Vagina (tissue), 2 donors: ENCODE results near the gene MYO3B. TPM values are rescaled to one million over a fixed set of nuclear protein-coding genes. Genes with fewer than 3 reads are reported as not detected.

Experiments used
- DNase-seq, 2 donors: peaks; one replicate each; pipeline ENCODE4 v3.0.0-alpha.2; 2017; ENCODE audit errors: extremely low spot score in 2 of 2
- H3K27ac ChIP-seq: fragments of 200-600 bp; sonication (generic); one replicate; pipeline ENCODE4 v1.5.1; 2019
- H3K27me3 ChIP-seq: fragments of 200-600 bp; sonication (generic); one replicate; pipeline ENCODE4 v1.5.1; 2019
- H3K36me3 ChIP-seq, 2 donors: fragments of 200-600 bp; sonication (generic); one replicate each; pipeline ENCODE4 v1.5.1; 2017 to 2019
- H3K4me1 ChIP-seq: fragments of 200-600 bp; sonication (generic); one replicate; pipeline ENCODE4 v1.5.1; 2019
- H3K4me3 ChIP-seq, 2 donors: fragments of 200-600 bp; sonication (generic); 1 replicate in 1 of 2; 2 replicates in 1 of 2; pipeline ENCODE4 v1.5.1; 2016 to 2019
- H3K9me3 ChIP-seq: fragments of 200-600 bp; sonication (generic); one replicate; pipeline ENCODE4 v1.5.1; 2019
- CTCF ChIP-seq, 3 experiments: fragments of 450-650 bp in 2 of 3; fragments of 200-600 bp in 1 of 3; sonication (generic) in 1 of 3; IDR thresholded peaks; one replicate each; pipeline ENCODE4 v1.5.1; 2017 to 2019; ENCODE audit warnings: antibody characterized with exemption in 3 of 3, mild to moderate bottlenecking in 2 of 3, moderate library complexity in 2 of 3
- POLR2A ChIP-seq, 2 donors: fragments of 450-650 bp; IDR thresholded peaks; one replicate each; pipeline ENCODE4 v1.6.1; 2017; ENCODE audit warnings: antibody characterized with exemption in 2 of 2, mild to moderate bottlenecking in 2 of 2, moderate library complexity in 2 of 2
- POLR2AphosphoS5 ChIP-seq, 2 donors: sonication (generic); formaldehyde crosslinking; IDR thresholded peaks; one replicate each; pipeline ENCODE4 v1.9.0; 2017; ENCODE audit warnings: antibody characterized with exemption in 2 of 2, mild to moderate bottlenecking in 2 of 2, low read depth in 1 of 2; ENCODE audit not compliant: insufficient read depth in 1 of 2
- intact Hi-C: fragments of 100-400 bp; cut with DNase I; formaldehyde crosslinking; loops from one replicate; pipeline ENCODE4 v1.15.1; 2023
- total RNA-seq: library from RNA; depleted of rRNA; stranded (reverse); fragments of >200 nt; gene quantifications from one replicate; pipeline ENCODE4 v1.2.3, GENCODE V29; 2016

Gene MYO3B
- total RNA-seq, 1 donor from 2014 or later: 0.49 TPM

GRCh38 chr2:170504810-170505145 is 326.8 kb downstream of the MYO3B start:
- DNase-seq: no peak
- no peaks in the 10 kb centered on the region for H3K27me3 ChIP-seq
- intact Hi-C loops: no loop called here
- H3K36me3 ChIP-seq: no peaks in the 10 kb centered on the region
- peak overlapping the region; percentile 56 for H3K27ac ChIP-seq
- no peaks in the 10 kb centered on the region for H3K9me3 ChIP-seq
- TF ChIP-seq POLR2A (IDR thresholded peaks at IDR 0.05) (no peak), CTCF (IDR thresholded peaks at IDR 0.05) (no peak), POLR2AphosphoS5 (IDR thresholded peaks at IDR 0.05; ENCODE audit: insufficient read depth in 1 of 2, low read depth in 1 of 2) (no peak)
- no peaks in the 10 kb centered on the region for H3K4me1 ChIP-seq
- H3K4me3 ChIP-seq: no peak overlapping the region

- Histone ChIP-seq H3K4me3 (peak overlapping the region; percentile 0 to 6), H3K36me3 (no peaks in the 10 kb centered on the region), H3K27me3 (no peaks in the 10 kb centered on the region), H3K27ac (peak overlapping the region; percentile 56), H3K4me1 (no peaks in the 10 kb centered on the region), H3K9me3 (no peaks in the 10 kb centered on the region)
- intact Hi-C loops: no loop called here
- no peak for DNase-seq
- no peak for TF ChIP-seq POLR2A (IDR thresholded peaks at IDR 0.05)
- TF ChIP-seq POLR2AphosphoS5 (IDR thresholded peaks at IDR 0.05; ENCODE audit: insufficient read depth in 1 of 2, low read depth in 1 of 2): peak; percentile 28
These were observed 327.8 kb downstream of the MYO3B start for GRCh38 chr2:170505631-170506275.

GRCh38 chr2:170509452-170510193 is 331.7 kb downstream of the MYO3B start:
- no peak overlapping the region for H3K27ac ChIP-seq
- TF ChIP-seq CTCF (IDR thresholded peaks at IDR 0.05) (no peak), POLR2AphosphoS5 (IDR thresholded peaks at IDR 0.05; ENCODE audit: insufficient read depth in 1 of 2, low read depth in 1 of 2) (no peak), POLR2A (IDR thresholded peaks at IDR 0.05) (no peak)
- no peak overlapping the region for H3K4me3 ChIP-seq
- H3K36me3 ChIP-seq: no peaks in the 10 kb centered on the region
- H3K27me3 ChIP-seq: no peaks in the 10 kb centered on the region
- intact Hi-C loops: no loop called here
- no peaks in the 10 kb centered on the region for H3K4me1 ChIP-seq
- H3K9me3 ChIP-seq: no peaks in the 10 kb centered on the region
- no peak for DNase-seq

GRCh38 chr2:170512266-170512665 is 334.3 kb downstream of the MYO3B start:
- no peaks in the 10 kb centered on the region for H3K4me1 ChIP-seq
- intact Hi-C loops: no loop called here
- DNase-seq: no peak
- H3K9me3 ChIP-seq: no peaks in the 10 kb centered on the region
- no peak overlapping the region for H3K27ac ChIP-seq
- H3K36me3 ChIP-seq: no peaks in the 10 kb centered on the region
- H3K4me3 ChIP-seq: no peak overlapping the region
- no peaks in the 10 kb centered on the region for H3K27me3 ChIP-seq
- TF ChIP-seq POLR2A (IDR thresholded peaks at IDR 0.05) (no peak), CTCF (IDR thresholded peaks at IDR 0.05) (no peak), POLR2AphosphoS5 (IDR thresholded peaks at IDR 0.05; ENCODE audit: insufficient read depth in 1 of 2, low read depth in 1 of 2) (no peak)

- H3K4me3 ChIP-seq: no peak overlapping the region
- DNase-seq: no peak
- no peak overlapping the region for H3K27ac ChIP-seq
- intact Hi-C loops: no loop called here
- H3K9me3 ChIP-seq: no peaks in the 10 kb centered on the region
- H3K4me1 ChIP-seq: no peaks in the 10 kb centered on the region
- no peaks in the 10 kb centered on the region for H3K27me3 ChIP-seq
- H3K36me3 ChIP-seq: no peaks in the 10 kb centered on the region
- TF ChIP-seq POLR2A (IDR thresholded peaks at IDR 0.05) (no peak), CTCF (IDR thresholded peaks at IDR 0.05) (no peak)
These were observed 336.2 kb downstream of the MYO3B start for GRCh38 chr2:170514140-170514539.
